HG03571 (cell line): ENCODE data around the gene HMX1.

Experiments
- ATAC-seq: cut with Tn5 transposase; IDR thresholded peaks from one replicate; pipeline ENCODE4 v1.9.1; 2021; ENCODE audit not compliant: unreplicated experiment

Gene HMX1

GRCh38 chr4:8857766-8858700, 13.6 kb downstream of the HMX1 start:
- ATAC-seq = no peak

DNA sequence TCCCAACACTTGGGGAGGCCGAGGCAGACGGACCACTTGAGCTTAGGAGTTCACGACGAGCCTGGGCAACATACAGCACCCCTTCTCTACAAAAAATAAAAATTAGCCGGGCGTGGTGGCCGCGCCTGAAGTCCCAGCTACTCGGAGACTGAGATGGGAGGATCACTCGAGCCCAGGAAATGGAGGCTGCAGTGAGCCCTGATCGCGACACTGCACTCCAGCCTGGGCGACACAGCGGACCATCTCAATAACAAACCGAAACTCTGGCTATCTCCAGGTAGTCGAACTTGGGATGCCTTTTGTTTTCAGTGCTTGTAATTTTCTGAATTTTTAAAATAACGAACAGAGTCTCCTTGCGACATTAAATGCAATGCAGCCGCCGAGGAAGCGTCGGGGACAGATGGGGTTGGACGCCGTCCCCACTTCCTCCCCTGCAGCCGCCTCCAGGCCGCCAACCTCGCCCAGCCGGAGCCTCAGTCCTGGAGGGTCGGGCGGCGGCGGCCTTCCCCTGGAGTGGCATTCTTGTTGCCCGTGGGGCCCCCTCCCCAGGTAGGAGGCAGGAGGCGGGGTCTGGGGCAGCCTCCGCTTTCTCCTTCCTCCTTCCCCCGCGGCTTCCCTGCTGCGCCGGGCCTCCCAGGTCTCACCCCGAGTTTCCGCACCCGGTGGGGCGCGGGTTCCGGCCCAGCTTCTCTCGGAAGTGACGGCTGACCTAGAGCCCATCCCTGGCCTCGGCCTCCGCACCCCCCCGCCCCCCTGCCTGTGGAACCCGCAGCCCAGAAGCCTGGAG, 14.6 kb downstream of the HMX1 start:
- ATAC-seq = no peak

- no peak for ATAC-seq
Observed at GRCh38 chr4:8855818-8856245, 15.8 kb downstream of the HMX1 start.

DNA sequence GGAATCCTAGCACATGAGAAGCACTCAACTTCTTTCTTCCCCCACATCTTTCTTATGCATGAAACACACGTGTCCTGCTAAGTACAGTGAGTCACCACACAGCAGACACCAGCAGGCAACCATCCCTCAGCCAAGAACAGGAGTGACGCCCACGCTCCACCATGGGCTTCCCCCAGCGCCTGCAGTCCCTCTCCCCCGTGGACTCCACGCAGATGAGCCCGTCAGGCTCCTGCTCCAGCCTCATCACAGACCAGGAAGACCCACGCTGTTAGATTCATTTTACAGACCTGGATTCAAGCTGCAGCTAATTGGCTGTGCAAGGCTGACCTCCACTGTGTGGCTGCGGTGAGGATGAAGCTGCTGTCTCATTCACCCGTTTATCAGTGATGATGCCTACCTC, 16.7 kb downstream of the HMX1 start:
- no peak for ATAC-seq

DNA sequence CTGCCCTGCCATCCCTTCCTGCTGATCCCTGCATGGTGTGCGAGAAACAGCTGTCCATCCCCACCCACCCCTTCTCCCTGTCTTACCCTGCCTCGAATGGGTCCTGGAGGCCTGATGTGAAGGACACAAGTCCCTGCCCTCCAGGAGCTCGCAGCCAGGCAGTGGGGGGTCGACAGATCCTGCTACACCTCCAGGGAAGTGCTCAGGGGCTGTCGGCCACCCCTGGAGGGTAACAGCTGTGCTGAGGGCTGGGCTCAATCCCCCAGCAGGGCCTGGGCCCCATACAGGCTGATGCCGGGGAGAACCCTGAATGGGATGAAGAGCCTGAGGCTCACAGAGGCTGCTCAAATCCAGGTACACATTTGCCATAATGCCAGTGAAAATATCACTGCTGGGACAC, 17.6 kb downstream of the HMX1 start:
- no peak for ATAC-seq

DNA sequence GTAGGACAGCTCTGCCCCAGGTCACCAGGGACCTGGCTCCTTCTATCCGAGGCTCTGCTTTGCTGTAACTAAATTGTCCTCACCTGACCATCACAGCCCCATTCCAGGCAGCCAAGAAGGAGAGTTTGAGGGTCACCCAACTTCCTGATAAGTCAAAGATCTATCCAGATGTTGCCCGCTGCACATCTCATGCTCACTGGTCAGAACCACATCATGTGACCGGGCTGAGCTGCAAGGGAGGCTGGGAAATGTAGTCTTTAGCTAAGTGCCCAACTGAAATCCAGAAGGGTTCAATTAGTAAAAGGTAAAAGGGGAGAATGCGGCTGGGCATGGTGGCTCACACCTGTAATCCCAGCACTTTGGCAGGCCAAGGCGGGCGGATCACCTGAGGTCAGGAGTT, 18.4 kb downstream of the HMX1 start:
- ATAC-seq = no peak

GRCh38 chr4:8852118-8852704, 19.4 kb downstream of the HMX1 start:
- ATAC-seq = no peak

GRCh38 chr4:8851321-8852117, 20.1 kb downstream of the HMX1 start:
- ATAC-seq = no peak

DNA sequence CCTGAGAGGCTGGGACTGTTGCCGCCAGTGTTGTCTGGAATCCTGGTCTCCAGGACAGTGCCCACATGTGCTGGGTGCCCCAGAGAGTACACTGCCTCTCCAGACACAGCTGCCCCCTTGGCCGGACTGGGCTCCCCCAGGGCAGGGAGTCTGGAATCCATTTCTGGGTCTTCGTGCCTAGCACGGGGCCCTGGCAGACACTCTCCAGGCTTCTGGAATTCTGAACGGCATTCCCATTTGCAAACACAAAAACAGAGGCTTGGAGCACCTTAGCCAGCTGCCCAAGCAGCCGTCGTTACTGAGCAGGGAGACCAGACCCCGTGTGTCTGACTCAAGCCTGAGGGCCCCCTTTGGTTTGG, 20.8 kb downstream of the HMX1 start:
- no peak for ATAC-seq

DNA sequence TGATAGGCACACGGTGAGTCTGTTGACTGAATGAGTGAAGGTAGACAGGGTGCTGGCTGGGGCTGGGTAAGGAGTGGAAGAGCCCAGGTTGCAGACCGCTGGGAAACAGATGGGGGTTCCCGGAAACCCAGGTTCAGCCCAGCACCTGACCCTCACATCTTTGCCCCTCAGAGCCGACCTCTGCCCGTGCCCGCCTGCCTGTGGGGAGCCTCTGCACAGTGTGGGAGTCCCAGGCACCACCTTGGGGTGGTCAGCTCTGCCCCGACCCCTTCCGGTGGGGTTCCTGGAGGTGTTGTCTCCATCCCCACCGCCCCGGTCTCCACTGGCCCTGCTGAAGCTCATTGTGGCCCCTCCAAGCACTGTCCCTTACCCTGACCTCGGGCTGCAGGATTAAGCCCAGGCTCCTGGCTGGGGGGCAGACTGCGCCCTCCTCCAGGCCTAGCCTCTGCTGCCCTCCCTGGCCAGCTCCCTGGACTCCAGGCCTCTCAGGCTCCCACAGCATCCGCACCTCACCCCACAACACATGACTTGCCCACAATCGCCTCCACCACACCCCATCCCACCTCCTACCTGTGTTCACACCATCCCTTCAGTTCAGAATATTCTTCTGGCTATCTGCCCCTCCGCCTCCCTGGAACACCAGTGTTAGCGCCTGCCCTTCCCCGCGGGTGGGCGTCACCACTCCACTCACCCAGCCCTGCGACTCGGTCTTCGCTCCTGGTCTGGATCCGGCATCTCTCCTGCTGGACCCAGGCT, 21.4 kb downstream of the HMX1 start:
- ATAC-seq = no peak

DNA sequence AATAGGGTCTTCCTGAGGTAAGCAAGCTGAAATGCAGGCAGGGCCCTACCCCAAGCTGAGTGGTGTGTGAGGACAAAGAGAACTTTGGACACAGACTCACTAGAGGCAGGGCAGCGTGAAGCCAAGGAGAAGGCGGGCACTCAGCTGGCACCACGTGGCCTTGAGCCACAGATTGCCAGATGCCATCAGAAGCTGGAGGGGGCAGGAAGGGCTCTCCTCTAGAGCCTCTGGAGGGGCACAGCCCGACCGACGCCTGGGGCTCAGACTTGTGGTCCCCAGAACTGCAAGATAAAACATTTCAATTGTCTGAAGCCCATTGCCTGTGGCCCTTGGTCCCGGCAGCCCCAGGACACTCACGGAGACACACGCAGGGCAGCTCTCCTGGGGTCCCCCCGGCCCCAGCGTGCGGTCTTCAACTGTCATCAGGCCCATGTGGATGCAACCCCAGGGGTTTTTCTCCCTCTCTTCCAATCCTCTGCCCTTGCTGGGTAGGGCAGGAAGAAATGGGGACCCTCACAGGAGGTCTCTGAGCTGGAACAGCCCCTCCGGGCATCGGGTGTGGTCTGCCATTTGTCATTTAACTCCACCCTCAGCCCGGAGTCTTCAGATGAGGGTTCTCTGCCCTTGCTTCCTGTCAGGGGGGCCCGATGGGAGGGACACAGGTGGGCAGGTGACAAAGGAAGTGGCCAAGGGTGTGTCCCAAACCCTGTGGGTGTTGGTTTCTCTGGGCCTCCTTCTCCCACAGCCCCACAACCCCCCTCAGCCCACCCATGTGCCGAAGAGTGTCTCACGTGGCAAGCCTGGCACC, 22.2 kb downstream of the HMX1 start:
- no peak for ATAC-seq

- ATAC-seq = no peak
Observed at GRCh38 chr4:8848507-8849265, 23.0 kb downstream of the HMX1 start.

DNA sequence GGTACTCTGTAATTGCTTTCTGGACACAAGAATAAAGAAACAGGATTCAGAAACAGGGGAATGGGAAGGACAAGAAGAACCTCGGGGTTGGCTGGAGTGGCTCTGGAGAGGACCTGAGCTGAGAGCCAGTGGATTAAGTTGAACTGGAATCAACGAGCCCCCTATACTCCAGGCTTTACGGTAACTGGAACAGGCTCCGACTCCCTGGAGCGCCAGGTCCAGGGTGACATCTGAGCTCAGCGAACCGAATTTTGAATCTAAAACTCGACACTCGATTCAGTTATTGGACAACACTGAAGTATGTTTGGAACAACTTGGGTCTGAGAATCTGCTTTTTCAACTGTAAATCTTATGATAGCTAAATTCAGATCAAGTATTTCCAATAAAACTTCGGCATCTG, 23.9 kb downstream of the HMX1 start:
- no peak for ATAC-seq

DNA sequence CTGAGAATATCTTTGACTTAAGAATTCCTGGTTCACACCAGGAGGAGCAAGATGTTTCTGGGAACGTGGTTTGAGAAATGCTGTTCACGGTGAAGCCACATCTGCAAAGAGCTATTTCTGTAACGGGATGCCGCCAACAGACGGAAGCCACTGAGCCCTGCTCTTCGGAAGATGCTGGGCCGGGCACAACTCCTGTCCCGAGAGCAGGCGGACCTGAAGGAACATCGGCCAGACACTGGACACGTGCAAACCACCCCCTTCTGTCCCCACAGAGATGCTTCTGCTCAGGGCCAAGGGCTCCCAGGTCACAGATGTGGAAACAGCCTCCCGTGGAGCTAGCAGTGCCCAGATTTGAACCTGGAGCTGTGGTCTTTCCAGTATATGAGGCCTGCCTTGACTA, 24.3 kb downstream of the HMX1 start:
- ATAC-seq = no peak

- ATAC-seq = no peak
Observed at GRCh38 chr4:8846826-8847225, 24.8 kb downstream of the HMX1 start.

DNA sequence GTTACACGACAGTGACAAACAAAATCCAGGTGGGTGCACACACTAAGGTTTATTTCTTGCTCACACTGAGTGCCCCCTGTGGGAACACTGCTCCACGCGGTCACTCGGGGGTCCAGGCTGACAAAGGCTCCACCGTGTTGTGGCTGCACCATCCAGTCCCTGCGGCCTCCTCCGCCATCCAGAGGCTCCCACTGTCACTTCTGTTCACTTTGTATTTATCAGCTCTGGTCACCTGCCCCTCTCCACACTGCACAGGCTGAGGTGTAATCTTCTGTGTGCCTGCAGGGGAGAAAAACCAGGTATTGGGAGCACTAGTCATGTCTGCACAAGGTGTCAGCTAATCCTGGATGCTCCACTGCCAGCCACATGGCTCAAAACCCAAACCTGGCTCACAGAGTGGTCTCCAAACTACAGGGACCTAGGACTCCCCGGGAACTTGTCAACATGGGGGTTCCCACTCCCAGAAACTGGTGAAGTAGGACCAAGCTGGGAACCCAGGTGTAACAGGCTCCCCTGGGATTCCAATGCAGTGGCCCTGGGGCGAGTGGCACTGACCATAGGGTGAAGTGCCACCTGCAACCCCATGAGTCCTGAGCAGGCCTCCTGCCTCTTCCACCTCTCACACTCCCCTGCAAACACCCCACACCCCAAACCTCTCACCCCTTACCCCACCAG, 25.5 kb downstream of the HMX1 start:
- ATAC-seq = no peak

DNA sequence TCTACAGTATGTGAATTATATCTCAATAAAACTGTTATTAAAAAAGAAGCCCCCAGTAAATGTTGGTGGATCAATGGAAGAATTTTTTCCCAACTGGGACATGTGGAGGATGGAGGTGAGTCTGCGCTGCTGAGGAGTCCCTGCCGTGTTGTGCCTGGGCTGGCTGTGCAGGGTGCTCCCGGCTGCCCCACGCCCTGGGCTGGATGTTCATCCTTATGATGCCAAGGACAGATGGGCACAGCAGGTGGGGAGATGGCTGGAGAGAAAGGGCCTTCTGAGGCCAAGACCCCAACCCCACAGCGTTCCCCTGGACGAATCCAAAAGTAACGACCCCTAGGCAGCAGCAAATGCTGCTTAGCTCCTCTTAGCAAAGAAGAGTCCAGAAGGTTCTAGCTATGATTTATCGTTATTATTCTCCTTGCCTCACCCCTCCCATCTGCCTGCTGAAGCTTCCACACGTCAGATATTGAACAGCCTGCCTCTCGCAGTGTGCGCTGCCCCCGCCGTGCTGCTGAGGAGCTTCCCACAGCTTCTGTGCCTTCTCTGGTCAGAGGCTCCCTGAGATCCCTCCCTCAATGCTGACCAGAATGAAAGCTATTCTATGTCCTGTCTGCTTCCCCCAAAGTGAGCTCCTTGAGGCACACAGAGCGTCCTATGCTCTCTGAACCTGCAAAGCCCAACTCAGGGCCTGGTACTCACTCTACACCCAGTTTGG, 26.5 kb downstream of the HMX1 start:
- ATAC-seq = no peak

- no peak for ATAC-seq
Observed at GRCh38 chr4:8843597-8843996, 28.0 kb downstream of the HMX1 start.
